ENCODE measurements around the gene ARMC10. TPM values are rescaled to one million over a fixed set of nuclear protein-coding genes. Genes with fewer than 3 reads are reported as not detected.

ARMC10 gene
- total RNA-seq, 4 donors from 2014 or later = 12.7 to 50.7 (median 27.0) TPM

DNA sequence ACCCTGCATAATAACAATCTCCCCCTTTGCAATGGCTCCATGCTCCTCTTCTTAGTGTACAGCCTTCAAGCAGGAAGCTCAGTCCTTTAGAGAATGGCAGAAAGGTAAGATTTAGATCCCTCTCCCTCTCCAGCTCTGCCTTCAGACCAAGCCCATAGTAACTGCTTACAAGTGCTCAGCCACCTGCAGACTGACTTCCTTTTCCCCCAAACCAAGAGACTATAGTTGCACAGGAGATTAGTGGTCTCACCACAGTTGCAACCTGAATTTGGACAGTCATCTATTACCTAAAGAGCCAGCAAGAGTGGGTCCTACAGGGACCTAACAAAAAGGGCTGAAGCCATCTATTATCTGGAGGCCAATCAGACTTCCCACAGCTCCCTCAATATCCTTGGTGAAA, 16.8 kb upstream of the ARMC10 start:
- no peak for TF ChIP-seq POLR2A (IDR thresholded peaks at IDR 0.05)
- TF ChIP-seq, protein P1, sequence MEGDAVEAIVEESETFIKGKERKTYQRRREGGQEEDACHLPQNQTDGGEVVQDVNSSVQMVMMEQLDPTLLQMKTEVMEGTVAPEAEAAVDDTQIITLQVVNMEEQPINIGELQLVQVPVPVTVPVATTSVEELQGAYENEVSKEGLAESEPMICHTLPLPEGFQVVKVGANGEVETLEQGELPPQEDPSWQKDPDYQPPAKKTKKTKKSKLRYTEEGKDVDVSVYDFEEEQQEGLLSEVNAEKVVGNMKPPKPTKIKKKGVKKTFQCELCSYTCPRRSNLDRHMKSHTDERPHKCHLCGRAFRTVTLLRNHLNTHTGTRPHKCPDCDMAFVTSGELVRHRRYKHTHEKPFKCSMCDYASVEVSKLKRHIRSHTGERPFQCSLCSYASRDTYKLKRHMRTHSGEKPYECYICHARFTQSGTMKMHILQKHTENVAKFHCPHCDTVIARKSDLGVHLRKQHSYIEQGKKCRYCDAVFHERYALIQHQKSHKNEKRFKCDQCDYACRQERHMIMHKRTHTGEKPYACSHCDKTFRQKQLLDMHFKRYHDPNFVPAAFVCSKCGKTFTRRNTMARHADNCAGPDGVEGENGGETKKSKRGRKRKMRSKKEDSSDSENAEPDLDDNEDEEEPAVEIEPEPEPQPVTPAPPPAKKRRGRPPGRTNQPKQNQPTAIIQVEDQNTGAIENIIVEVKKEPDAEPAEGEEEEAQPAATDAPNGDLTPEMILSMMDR (IDR thresholded peaks at IDR 0.05) = no peak
- TF ChIP-seq EP300 (IDR thresholded peaks at IDR 0.05; ENCODE audit: low read depth) = no peak
- no peak for TF ChIP-seq POLR2AphosphoS5 (IDR thresholded peaks at IDR 0.05)
- in situ Hi-C loops (cut with MboI; ENCODE audit: low pct_ligation_motif_present in 1 of 4, low pct_unique_long_range_greater_than_20kb in 1 of 4, low sequenced_read_pairs in 3 of 4) = loop anchor here in 3 of 4 donors (25.0 kb wide), 1 partner anchor 296 kb away; no protein-coding TSS in a partner anchor
- intact Hi-C loops (cut with DNase I; ENCODE audit: low total_unique reads) = no loop called here

DNA sequence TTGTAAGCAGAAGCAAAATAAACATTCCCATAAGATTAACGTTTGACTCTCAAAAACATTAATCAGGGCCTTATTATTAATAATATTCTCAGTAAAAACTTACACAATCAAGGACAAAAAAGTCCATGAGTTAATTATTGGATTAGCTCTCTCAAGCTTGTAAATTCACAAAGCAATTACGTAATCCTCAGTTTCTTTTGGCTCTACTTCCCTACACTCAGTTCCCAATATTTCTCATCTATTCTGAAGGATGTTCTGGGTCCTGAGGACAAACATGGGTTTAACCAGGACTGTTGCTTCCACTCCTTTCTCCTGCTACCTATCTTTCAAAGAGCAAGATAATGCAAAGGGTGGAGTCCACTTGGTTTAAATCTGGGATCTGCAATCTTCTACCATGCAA, 15.5 kb upstream of the ARMC10 start:
- in situ Hi-C loops (cut with MboI; ENCODE audit: low pct_ligation_motif_present in 1 of 4, low pct_unique_long_range_greater_than_20kb in 1 of 4, low sequenced_read_pairs in 3 of 4) (loop anchor here in 3 of 4 donors (25.0 kb wide), 1 partner anchor 297 kb away; no protein-coding TSS in a partner anchor), intact Hi-C loops (cut with DNase I; ENCODE audit: low total_unique reads) (no loop called here)
- no peak overlapping the region for H3K27ac ChIP-seq
- H3K27me3 ChIP-seq = no peaks in the 10 kb centered on the region
- TF ChIP-seq POLR2AphosphoS5 (IDR thresholded peaks at IDR 0.05) = no peak
- TF ChIP-seq, protein P1 (IDR thresholded peaks at IDR 0.05) = no peak
- TF ChIP-seq POLR2A (IDR thresholded peaks at IDR 0.05) = no peak
- TF ChIP-seq EP300 (IDR thresholded peaks at IDR 0.05; ENCODE audit: low read depth) = no peak
- WGBS, 2 donors (ENCODE audit: low coverage in 1 of 2) = 37 to 66% methylated on average over 2 of the region's 2 CpGs
- H3K4me1 ChIP-seq = no peaks in the 10 kb centered on the region
- DNase-seq = no peak
- H3K4me3 ChIP-seq = no peak overlapping the region
- H3K9me3 ChIP-seq = no peaks in the 10 kb centered on the region
- H3K36me3 ChIP-seq = no peaks in the 10 kb centered on the region

More for the DNA sequence above, 16.8 kb upstream of the ARMC10 start:
- H3K27me3 ChIP-seq = no peaks in the 10 kb centered on the region
- H3K4me1 ChIP-seq = no peaks in the 10 kb centered on the region
- no peaks in the 10 kb centered on the region for H3K36me3 ChIP-seq
- no peaks in the 10 kb centered on the region for H3K9me3 ChIP-seq
- no peak overlapping the region for H3K4me3 ChIP-seq
- H3K27ac ChIP-seq = no peak overlapping the region
- DNase-seq = no peak

DNA sequence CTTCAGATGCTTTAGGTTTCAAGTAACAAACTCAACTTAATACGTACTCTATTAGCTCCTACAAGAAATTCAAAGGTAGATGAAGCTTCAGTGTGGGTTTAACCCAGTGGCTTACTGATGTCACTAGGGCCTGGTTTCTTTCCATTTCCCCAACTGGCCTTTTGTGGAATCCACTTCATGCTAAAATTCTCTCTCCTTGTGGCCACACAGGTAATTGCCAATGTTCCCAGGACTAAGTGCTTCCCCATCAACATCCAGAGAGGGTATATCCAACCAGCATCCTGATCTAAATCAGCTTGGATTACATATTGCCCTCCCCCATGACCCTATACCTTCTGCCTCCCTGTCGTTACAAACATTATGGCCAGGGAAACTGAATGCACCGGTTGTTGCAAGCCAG, 11.0 kb upstream of the ARMC10 start:
- DNase-seq = no peak
- Histone ChIP-seq H3K36me3 (no peaks in the 10 kb centered on the region), H3K27ac (no peak overlapping the region), H3K9me3 (no peaks in the 10 kb centered on the region), H3K27me3 (no peaks in the 10 kb centered on the region), H3K4me1 (no peaks in the 10 kb centered on the region), H3K4me3 (no peak overlapping the region)
- 90 to 100% methylated on average over 1 to 3 of the region's 3 CpGs for WGBS, 2 donors (ENCODE audit: low coverage in 1 of 2)
- TF ChIP-seq, protein P1 (IDR thresholded peaks at IDR 0.05) = no peak
- no peak for TF ChIP-seq POLR2AphosphoS5 (IDR thresholded peaks at IDR 0.05)
- intact Hi-C loops (cut with DNase I; ENCODE audit: low total_unique reads) = loop anchor here (5.0 kb wide), 1 partner anchor 307 kb away; no protein-coding TSS in a partner anchor
- in situ Hi-C loops (cut with MboI; ENCODE audit: low pct_ligation_motif_present in 1 of 4, low pct_unique_long_range_greater_than_20kb in 1 of 4, low sequenced_read_pairs in 3 of 4) = loop anchor here in 3 of 4 donors (25.0 kb wide), 1 partner anchor 302 kb away; no protein-coding TSS in a partner anchor

DNA sequence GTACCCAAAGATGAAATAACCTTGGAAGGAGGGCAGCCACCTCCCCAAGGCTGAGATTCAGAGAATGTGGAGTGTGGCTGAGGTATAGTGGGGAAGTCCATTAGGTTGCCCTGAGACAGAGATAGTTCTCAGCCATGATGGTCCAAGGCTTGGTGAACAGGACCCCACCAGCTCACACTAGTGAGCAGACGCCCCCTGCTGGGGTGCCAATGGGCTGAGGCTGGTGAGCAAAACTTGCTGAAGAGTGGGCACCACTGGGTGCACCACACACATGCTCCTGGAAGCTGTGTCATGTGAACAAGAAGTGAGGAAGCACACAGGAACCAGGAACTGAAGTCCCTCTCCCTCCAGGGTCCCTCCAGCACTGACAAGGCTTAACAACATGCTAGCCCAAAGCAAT, 9.3 kb upstream of the ARMC10 start:
- no peaks in the 10 kb centered on the region for H3K36me3 ChIP-seq
- H3K4me3 ChIP-seq = no peak overlapping the region
- no peaks in the 10 kb centered on the region for H3K9me3 ChIP-seq
- TF ChIP-seq, protein P1 (IDR thresholded peaks at IDR 0.05) = peak in 2 of 5 experiments; percentile 12 to 28
- TF ChIP-seq POLR2A (IDR thresholded peaks at IDR 0.05) = no peak
- no peak for TF ChIP-seq EP300 (IDR thresholded peaks at IDR 0.05; ENCODE audit: low read depth)
- no peak for TF ChIP-seq POLR2AphosphoS5 (IDR thresholded peaks at IDR 0.05)
- no peak overlapping the region for H3K27ac ChIP-seq
- intact Hi-C loops (cut with DNase I; ENCODE audit: low total_unique reads) (no loop called here), in situ Hi-C loops (cut with MboI; ENCODE audit: low pct_ligation_motif_present in 1 of 4, low pct_unique_long_range_greater_than_20kb in 1 of 4, low sequenced_read_pairs in 3 of 4) (loop anchor here in 3 of 4 donors (25.0 kb wide), 1 partner anchor 303 kb away; no protein-coding TSS in a partner anchor)
- H3K4me1 ChIP-seq = no peaks in the 10 kb centered on the region
- H3K27me3 ChIP-seq = no peaks in the 10 kb centered on the region
- 8% methylated on average over 1 of the region's 1 CpG; no CpG with 5 or more reads in 1 of the 2 donors for WGBS, 2 donors (ENCODE audit: low coverage in 1 of 2)
- peak; percentile 21 for DNase-seq
